GM18526 (cell line): Measurements from ENCODE around the gene GSS.

Experiments used
- POLR2A ChIP-seq: IDR thresholded peaks from 3 replicates; pipeline ENCODE4 v1.6.1; 2011; ENCODE audit not compliant: insufficient read length; ENCODE audit errors: extremely low read depth

GSS gene

DNA sequence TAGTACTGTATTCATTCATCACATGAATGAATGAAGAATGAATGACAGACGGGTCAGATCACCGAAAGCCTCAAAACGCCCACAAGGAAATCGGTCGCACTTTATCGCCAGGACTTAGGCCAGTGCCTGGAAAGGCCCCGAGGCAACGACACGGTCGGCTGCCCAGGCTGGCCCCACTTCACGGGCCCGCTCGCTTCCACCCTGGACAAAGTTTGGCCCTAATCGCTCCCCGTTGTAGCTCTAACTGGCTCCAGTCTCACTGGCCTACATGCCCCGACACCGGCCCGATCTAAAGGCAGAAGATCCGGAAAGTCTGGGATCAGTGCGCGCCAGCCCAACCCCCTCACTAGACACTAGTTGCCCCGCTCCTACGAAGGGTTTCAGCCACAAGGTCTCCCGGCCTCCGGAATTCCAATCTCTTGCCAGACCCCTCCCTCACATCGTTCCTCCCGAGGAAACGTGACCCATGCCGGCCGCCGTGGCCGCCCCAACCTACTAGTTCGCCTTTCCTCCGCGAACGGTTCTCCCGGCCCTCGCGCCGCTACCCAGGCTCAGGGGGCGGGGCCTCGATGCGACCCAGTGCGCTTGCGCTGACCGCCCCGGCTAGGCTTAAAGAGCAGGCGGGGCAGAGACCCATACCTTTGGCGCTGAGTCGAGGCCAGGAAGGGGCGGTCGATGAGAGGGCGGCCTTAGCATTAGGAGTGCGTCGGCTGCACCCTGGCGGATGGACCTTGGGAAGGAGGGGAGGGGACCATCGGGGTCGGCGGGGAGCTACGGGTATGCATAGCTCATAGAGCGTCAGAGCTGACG lies at the start of gene GSS, which contains the start of gene MYH7B:
TSS of gene GSS (minus strand) at position 576 of the 810 bp plus-strand sequence. CDS start 3,954 bp downstream, outside the sequence.
TSS of gene MYH7B (plus strand) at position 638 of the 810 bp plus-strand sequence. CDS start 22,138 bp downstream, outside the sequence.
- TF ChIP-seq POLR2A: peak; percentile 84

DNA sequence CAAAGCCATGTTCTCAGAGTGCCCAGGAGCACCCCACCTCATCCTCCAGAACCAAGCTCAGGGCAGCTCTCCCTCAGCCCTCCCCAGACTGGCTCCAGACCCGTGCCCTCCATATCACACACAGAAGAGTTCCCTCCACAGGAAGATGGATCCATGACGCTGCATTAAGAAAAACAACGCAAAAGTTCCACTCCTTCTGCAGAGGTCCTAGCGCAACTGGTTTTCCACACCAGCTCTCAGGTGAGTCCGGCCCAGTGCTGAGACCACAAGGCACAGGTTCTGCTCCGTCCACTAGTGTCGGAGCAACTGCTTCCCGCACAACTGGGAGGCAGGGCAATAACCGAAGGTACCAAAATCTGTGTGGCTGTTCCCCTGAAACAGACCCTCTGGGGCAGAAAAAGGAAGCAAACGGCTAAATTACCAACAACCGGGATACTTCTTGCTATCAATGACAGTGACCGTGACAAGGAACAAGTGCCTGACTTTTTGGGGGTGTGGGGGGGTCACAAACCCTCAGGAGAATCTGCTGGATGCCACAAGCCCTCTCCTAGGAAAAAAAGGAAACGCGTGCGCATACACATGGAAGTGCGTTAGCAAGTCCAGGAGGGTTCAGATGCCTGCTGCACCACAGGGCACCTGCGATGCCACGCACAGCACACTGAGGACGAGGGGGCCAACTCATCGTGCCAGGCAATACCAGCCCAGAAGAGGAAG lies 49.3 kb upstream of the GSS start:
- no peak for TF ChIP-seq POLR2A

DNA sequence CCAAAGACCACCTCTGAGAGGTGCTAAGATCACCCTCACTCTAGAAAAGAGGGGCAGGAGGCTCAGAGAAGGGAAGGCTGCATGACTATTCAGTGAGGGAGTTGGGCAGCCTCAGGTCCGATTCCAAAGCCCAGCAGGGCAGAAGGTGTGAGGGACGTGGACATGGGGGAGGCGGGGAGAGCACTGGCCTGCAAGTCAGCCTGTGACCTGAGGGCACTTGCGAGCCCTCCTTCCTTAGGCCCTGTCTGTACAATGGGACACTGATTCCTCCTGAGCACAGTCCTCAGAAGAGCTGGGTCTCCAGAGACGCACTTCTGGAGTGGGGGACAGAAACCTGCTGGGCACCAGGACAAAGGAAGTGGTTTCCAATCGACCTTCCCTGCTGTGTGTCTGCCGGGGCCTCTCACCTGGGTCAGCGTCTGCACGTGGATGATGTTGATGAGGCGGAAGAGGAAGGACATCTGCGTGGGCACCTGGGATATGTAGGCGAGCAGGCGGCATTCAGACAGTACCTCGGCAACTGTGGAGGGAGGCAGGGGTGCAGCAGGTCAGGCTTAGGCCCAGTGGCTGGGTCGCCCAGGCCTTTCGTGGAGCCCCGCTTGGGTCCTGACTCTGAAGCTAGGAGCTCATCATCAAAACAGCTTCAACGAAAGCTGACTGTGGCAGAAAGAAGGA lies 48.6 kb upstream of the GSS start:
- no peak for TF ChIP-seq POLR2A

GRCh38 chr20:35003211-35004031 lies 47.8 kb upstream of the GSS start:
- TF ChIP-seq POLR2A: no peak

DNA sequence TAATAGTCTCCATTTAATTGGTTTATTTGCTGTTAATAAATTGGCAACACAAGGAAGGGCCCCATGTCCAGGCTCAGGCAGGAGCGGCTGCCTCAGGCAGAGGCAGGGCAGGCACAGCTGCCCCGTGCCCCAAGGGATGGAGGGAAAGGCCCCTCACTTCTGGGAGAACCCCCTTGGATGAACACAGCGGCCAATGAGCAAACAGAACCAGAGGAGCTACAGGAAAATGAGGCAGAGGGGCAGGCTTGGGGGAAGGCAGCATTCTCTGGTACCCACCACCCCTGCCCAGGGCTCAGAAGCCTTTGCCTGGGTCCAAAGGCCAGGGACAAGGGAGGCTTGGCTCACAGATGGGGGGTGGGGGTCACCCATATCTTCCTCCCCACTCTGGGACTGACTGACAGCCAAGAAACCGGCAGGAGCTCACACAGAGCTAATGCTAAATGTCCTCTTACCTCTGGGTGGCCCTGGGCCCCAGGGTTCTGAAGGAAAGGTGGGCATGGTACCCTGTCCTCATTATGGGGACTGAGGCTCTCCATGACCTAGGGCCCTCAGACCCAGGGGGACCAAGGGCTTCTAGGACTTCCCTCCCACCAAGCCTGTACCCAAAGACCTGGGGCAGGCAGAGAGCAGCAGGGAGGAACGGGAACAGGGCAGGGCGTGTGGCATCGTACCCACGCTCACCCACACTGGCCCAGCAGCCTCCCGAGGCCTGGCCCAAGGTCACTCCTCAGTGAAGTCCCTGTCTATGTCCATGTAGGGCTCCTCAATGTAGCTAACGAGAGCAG lies 47.0 kb upstream of the GSS start:
- TF ChIP-seq POLR2A: no peak

DNA sequence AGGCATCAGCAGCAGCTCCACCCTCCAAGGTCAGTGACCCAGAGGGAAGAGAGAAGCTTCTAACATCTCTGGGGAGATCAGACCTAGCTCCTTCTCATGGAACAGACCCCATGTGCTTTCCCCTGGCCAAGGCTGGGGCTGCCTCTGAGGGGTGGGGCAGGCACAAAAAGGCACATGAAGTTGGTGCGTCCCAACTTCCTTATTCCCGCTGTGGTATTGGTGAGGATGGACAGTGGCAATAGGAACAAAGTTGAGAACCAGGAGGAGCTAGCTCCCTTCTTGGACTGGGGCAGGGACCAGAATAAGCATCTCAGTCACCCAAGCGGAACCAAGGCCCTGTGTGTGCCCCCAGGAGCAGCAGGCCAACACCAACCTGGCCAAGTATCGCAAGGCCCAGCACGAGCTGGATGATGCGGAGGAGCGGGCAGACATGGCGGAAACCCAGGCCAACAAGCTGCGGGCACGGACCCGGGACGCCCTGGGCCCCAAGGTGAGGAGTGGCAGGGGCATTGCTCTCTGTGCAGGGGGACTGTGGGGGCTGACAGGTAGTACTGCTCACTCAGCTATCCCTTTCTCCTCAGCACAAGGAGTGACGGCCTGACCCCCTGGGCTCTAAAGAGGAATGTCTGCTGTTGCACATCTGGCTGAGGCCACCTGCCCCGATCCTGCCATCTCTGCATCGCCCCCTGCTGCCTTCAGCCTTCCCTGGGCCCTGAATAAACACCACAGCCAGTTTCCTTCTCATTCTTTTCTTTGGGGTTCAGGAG lies 46.2 kb upstream of the GSS start:
- TF ChIP-seq POLR2A: no peak

DNA sequence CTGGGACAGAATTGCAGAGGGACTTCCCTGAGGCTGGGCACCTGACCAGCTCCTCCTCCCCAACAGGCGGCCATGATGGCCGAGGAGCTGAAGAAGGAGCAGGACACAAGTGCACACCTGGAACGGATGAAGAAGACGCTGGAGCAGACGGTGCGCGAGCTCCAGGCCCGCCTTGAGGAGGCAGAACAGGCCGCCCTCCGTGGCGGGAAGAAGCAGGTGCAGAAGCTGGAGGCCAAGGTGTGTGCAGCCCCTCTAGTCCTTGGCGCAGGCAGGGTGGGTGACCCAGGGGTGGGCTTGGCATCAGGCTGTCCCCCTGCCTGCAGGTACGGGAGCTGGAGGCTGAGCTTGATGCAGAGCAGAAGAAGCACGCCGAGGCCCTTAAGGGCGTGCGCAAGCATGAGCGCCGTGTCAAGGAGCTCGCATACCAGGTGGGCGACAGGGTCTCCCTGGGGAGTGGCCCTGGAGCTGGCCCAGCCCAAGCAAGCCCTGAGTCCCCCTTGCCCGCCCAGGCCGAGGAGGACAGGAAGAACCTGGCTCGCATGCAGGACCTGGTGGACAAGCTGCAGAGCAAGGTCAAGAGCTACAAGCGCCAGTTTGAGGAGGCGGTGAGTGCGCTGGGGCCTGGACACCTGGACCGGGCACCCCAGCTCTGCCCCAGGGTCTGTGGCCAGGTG lies 45.5 kb upstream of the GSS start:
- TF ChIP-seq POLR2A: no peak

DNA sequence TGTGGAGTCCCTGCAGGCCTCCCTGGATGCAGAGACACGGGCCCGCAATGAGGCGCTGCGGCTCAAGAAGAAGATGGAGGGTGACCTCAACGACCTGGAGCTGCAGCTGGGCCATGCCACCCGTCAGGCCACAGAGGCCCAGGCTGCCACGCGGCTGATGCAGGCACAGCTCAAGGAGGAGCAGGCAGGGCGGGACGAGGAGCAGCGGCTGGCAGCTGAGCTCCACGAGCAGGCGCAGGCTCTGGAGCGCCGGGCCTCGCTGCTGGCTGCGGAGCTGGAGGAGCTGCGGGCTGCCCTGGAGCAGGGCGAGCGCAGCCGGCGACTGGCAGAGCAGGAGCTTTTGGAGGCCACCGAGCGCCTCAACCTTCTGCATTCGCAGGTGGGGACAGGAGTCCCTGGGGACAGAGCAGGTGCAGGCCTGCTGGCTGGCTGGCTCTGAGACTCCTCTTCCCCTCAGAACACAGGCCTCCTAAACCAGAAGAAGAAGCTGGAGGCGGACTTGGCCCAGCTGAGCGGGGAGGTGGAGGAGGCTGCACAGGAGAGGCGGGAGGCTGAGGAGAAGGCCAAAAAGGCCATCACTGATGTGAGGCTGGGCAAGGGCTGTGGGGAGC lies 44.8 kb upstream of the GSS start:
- no peak for TF ChIP-seq POLR2A

DNA sequence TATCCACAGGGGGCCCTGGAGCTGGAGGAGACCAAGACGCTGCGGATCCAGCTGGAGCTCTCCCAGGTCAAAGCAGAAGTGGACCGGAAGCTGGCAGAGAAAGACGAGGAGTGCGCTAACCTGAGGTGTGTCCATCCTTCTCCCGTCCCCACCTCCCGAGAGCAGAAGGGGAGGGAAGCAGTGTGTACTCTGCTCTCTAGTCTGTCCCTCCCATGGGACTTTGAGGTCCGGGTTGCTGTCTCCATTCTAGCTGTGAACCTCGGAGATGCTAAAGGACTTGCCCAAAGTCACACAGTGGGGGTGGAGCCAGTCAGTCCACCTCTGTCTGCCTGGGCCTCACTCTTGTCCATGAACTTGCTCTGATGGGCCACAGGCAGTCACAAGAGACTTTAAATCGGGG lies 44.2 kb upstream of the GSS start:
- no peak for TF ChIP-seq POLR2A

GRCh38 chr20:34999021-34999451 lies 43.4 kb upstream of the GSS start:
- no peak for TF ChIP-seq POLR2A

DNA sequence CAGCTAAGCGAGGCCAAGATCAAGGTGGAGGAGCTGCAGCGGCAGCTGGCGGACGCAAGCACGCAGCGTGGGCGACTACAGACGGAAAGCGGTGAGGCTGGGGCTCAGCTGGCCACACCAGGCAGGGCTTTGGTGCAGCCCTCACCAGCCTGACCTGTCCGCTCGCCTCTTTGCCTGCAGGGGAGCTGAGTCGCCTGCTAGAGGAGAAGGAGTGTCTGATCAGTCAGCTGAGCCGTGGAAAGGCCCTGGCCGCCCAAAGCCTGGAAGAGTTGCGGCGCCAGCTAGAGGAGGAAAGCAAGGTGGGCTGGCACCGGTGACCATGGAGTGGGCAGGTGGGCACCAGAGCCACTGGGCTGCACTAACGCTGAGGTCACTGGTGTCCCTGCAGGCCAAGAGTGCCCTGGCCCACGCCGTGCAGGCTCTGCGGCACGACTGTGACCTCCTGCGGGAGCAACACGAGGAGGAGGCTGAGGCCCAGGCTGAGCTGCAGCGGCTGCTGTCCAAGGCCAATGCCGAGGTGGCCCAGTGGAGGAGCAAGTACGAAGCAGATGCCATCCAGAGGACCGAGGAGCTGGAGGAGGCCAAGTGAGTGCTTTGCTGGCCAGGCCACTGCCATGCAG lies 42.8 kb upstream of the GSS start:
- TF ChIP-seq POLR2A: no peak

GRCh38 chr20:34997774-34998173 lies 42.2 kb upstream of the GSS start:
- TF ChIP-seq POLR2A: no peak

- no peak for TF ChIP-seq POLR2A
Observed at GRCh38 chr20:34997131-34997561, 41.5 kb upstream of the GSS start.
